ENCODE measurements around the gene CEP192. TPM values are rescaled to one million over a fixed set of nuclear protein-coding genes. Genes with fewer than 3 reads are reported as not detected.
A peak's percentile ranks its signal among the peaks of the same experiment; 100 is the strongest.

Gene CEP192
- total RNA-seq, 3 donors from 2014 or later (not counting 1 experiment from before 2014, with no cell fraction given) = 41.3 to 47.9 (median 43.4) TPM

- Histone ChIP-seq H3K4me1 (ENCODE audit: control insufficient read depth, insufficient read depth, low read length) (peaks cover 21% of the 10 kb centered on the region), H3K9me3 (ENCODE audit: control insufficient read depth, insufficient read depth, low read length) (no peaks in the 10 kb centered on the region), H3K36me3 (ENCODE audit: control insufficient read depth, insufficient read depth, low read length) (no peaks in the 10 kb centered on the region), H3K27me3 (ENCODE audit: control insufficient read depth, insufficient read depth, low read length) (no peaks in the 10 kb centered on the region), H3K27ac (ENCODE audit: low read length) (no peak overlapping the region), H3K4me3 (ENCODE audit: low read length) (no peak overlapping the region)
- ATAC-seq (no peak), DNase-seq (no peak)
- intact Hi-C loops (cut with micrococcal nuclease) = loop anchor here (5.0 kb wide), 1 partner anchor 757 kb away; the partner anchor contains the start of gene AFG3L2
- H3K4me3 Mint-ChIP-seq = peak overlapping the region; percentile 99
- no peaks in the 10 kb centered on the region for H3K9me3 Mint-ChIP-seq
- H3K27ac Mint-ChIP-seq = peak overlapping the region in 1 of 2 donors; percentile 57
- peaks cover 31 to 38% of the 10 kb centered on the region in 2 donors for H3K4me1 Mint-ChIP-seq
- TF ChIP-seq CTCF (IDR thresholded peaks at IDR 0.05) = no peak
- H3K27me3 Mint-ChIP-seq (ENCODE audit: low read depth in 2 of 2) = no peaks in the 10 kb centered on the region
- WGBS (ENCODE audit: insufficient coverage) = 94% methylated on average over 51 of the region's 52 CpGs
- H3K36me3 Mint-ChIP-seq = no peaks in the 10 kb centered on the region
These were observed 143.6 kb downstream of the CEP192 start for GRCh38 chr18:13134551-13135401.

- Histone ChIP-seq H3K9me3 (ENCODE audit: control insufficient read depth, insufficient read depth, low read length) (no peaks in the 10 kb centered on the region), H3K4me3 (ENCODE audit: low read length) (peak overlapping the region; percentile 56), H3K36me3 (ENCODE audit: control insufficient read depth, insufficient read depth, low read length) (no peaks in the 10 kb centered on the region), H3K4me1 (ENCODE audit: control insufficient read depth, insufficient read depth, low read length) (peaks cover 21% of the 10 kb centered on the region), H3K27me3 (ENCODE audit: control insufficient read depth, insufficient read depth, low read length) (no peaks in the 10 kb centered on the region), H3K27ac (ENCODE audit: low read length) (peak overlapping the region; percentile 83)
- Mint-ChIP-seq H3K27ac (peak overlapping the region; percentile 96), H3K36me3 (no peaks in the 10 kb centered on the region), H3K4me1 (peaks cover 29 to 31% of the 10 kb centered on the region in 2 donors), H3K9me3 (no peaks in the 10 kb centered on the region), H3K27me3 (ENCODE audit: low read depth in 2 of 2) (no peaks in the 10 kb centered on the region), H3K4me3 (peak overlapping the region; percentile 99)
- DNase-seq (peak in 1 of 2 donors; percentile 80), ATAC-seq (peak in 1 of 3 donors; percentile 1)
- intact Hi-C loops (cut with micrococcal nuclease) = loop anchor here (2.0 to 5.0 kb wide), 2 partner anchors 145 to 759 kb away; partner anchors contain the start of genes AFG3L2 and CEP192
- WGBS (ENCODE audit: insufficient coverage) = 6% methylated on average over 51 of the region's 51 CpGs
- TF ChIP-seq CTCF (IDR thresholded peaks at IDR 0.05) = no peak
These were observed 145.1 kb downstream of the CEP192 start for GRCh38 chr18:13136056-13136903.

GRCh38 chr18:13136904-13137669 lies 145.9 kb downstream of the CEP192 start:
- TF ChIP-seq CTCF (IDR thresholded peaks at IDR 0.05) = no peak
- Histone ChIP-seq H3K9me3 (ENCODE audit: control insufficient read depth, insufficient read depth, low read length) (no peaks in the 10 kb centered on the region), H3K27ac (ENCODE audit: low read length) (peak overlapping the region; percentile 83), H3K4me3 (ENCODE audit: low read length) (peak overlapping the region; percentile 56), H3K4me1 (ENCODE audit: control insufficient read depth, insufficient read depth, low read length) (peaks cover 21% of the 10 kb centered on the region), H3K36me3 (ENCODE audit: control insufficient read depth, insufficient read depth, low read length) (no peaks in the 10 kb centered on the region), H3K27me3 (ENCODE audit: control insufficient read depth, insufficient read depth, low read length) (no peaks in the 10 kb centered on the region)
- WGBS (ENCODE audit: insufficient coverage) = under 1% methylated on average over 74 of the region's 74 CpGs
- H3K9me3 Mint-ChIP-seq = no peaks in the 10 kb centered on the region
- H3K27ac Mint-ChIP-seq = peak overlapping the region; percentile 96
- H3K36me3 Mint-ChIP-seq = no peaks in the 10 kb centered on the region
- intact Hi-C loops (cut with micrococcal nuclease) = loop anchor here (2.0 to 5.0 kb wide), 2 partner anchors 146 to 760 kb away; partner anchors contain the start of genes AFG3L2 and CEP192
- DNase-seq (peak; percentile 52 to 60), ATAC-seq (peak; percentile 33 to 56 (median 49))
- H3K4me1 Mint-ChIP-seq = peaks cover 29 to 31% of the 10 kb centered on the region in 2 donors
- peak overlapping the region; percentile 99 for H3K4me3 Mint-ChIP-seq
- no peaks in the 10 kb centered on the region for H3K27me3 Mint-ChIP-seq (ENCODE audit: low read depth in 2 of 2)
